HG03457 (cell line): Measurements from ENCODE around the gene LPCAT3.
"Not testable (repeated sequence)": the region's sequence is repeated elsewhere in the genome, so short reads cannot be mapped to it uniquely, and the experiment has no call there.

Experiments
- ATAC-seq: cut with Tn5 transposase; IDR thresholded peaks from one replicate; pipeline ENCODE4 v1.9.1; 2021; ENCODE audit warnings: moderate number of reproducible peaks; ENCODE audit not compliant: unreplicated experiment

LPCAT3 gene

GRCh38 chr12:7018350-7019042 is at the start of gene LPCAT3:
TSS of gene LPCAT3 (minus strand) at chr12:7018476. CDS start at chr12:7018424, 52 bp downstream.
- ATAC-seq = peak; percentile 85

- no peak for ATAC-seq
These were observed 48.8 kb upstream of the LPCAT3 start for GRCh38 chr12:7067096-7067495.

- no peak for ATAC-seq
These were observed 48.3 kb upstream of the LPCAT3 start for GRCh38 chr12:7066596-7066995.

GRCh38 chr12:7065073-7065623 is 46.9 kb upstream of the LPCAT3 start:
- ATAC-seq = no peak

GRCh38 chr12:7064516-7064915 is 46.2 kb upstream of the LPCAT3 start:
- no peak for ATAC-seq

GRCh38 chr12:7061596-7061995 is 43.3 kb upstream of the LPCAT3 start:
- no peak for ATAC-seq

GRCh38 chr12:7061138-7061537 is 42.9 kb upstream of the LPCAT3 start:
- no peak for ATAC-seq

- no peak for ATAC-seq
These were observed 42.2 kb upstream of the LPCAT3 start, which contains the start of gene C1S for GRCh38 chr12:7060353-7060954. TSS of gene C1S (plus strand) at chr12:7060718. CDS start at chr12:7061913, 1,195 bp downstream.

- no peak for ATAC-seq
These were observed 41.5 kb upstream of the LPCAT3 start for GRCh38 chr12:7059780-7060179.

- ATAC-seq = no peak
These were observed 40.6 kb upstream of the LPCAT3 start for GRCh38 chr12:7058850-7059395.

- no peak for ATAC-seq
These were observed 40.0 kb upstream of the LPCAT3 start for GRCh38 chr12:7058163-7058845.

- not testable (repeated sequence) for ATAC-seq
These were observed 37.5 kb upstream of the LPCAT3 start for GRCh38 chr12:7055736-7056135.

GRCh38 chr12:7054925-7055324 is 36.6 kb upstream of the LPCAT3 start:
- no peak for ATAC-seq

GRCh38 chr12:7049973-7050372 is 31.7 kb upstream of the LPCAT3 start:
- ATAC-seq = not testable (repeated sequence)

- ATAC-seq = not testable (repeated sequence)
These were observed 31.2 kb upstream of the LPCAT3 start for GRCh38 chr12:7049445-7049951.

GRCh38 chr12:7047306-7047705 is 29.0 kb upstream of the LPCAT3 start:
- no peak for ATAC-seq

GRCh38 chr12:7046383-7047105 is 28.3 kb upstream of the LPCAT3 start:
- ATAC-seq = no peak

- ATAC-seq = no peak
These were observed 27.6 kb upstream of the LPCAT3 start for GRCh38 chr12:7045913-7046312.

- no peak for ATAC-seq
These were observed 24.6 kb upstream of the LPCAT3 start for GRCh38 chr12:7042842-7043241.

GRCh38 chr12:7039403-7039802 is 21.1 kb upstream of the LPCAT3 start:
- ATAC-seq = no peak
